Measurements from ENCODE around the gene A4GNT.

A4GNT gene

DNA sequence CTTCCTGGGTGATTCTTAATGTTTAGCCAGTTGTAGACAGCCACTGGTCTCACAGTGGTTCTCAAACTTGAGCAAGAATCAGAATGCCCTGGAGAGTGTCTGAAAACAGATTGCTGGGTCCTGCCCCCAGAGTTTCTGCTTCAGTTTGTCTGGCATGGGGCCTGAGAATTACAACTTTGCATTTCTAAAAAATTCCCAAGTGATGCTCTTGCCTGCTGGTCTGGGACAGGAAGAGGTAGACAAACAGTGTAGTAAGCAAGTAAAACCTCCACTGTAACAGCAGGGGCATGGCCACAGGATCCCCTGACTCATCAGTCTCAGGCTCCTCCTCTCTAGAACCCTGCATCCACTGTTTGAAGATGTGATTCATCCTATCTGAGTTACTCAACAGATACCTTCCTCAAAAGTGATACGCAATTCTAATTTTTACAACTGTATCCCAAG, 53.3 kb downstream of the A4GNT start:
- peak; percentile 97 for DNase-seq (ENCODE audit: low read depth)

DNA sequence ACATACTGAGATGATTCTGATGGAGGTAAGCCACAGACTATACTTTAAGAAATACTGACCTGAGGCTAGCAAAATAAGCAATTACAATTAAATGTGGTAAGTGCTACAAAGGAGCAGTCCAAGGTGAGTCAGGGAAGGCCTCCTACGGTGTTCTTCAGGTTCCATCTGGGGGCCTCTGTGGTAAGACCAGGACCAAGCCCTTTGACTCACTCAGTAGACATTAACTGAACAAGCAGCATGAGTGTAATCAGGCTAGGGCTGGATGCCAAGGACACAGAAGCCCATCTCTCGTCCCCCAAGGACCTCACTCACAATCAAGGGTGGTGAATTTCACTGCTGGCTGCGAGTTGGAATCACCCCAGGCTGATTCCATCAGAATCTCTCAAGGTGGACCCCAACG, 54.1 kb downstream of the A4GNT start:
- no peak for DNase-seq (ENCODE audit: low read depth)

All from non-pigmented ciliary epithelial cell (primary cell).